ENCODE measurements around the gene GPLD1.

The GPLD1 gene

DNA sequence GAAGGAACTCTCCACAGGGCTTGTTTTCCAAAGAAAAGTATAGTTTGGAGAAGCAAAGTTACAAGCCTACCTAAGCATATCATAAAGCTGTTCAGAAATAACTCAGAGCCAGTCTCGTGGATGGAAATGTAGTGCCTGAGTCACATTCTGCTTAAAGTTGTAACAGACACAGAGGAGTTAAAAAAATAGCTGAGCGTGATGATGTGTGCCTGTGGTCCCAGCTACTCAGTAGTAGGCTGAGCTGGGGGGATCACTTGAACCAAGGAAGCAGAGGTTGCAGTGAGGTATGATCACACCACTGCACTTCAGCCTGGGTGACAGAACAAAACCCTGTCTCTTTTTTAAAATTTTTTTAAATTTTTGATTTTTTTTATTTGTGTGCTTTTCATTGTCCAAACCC lies 12.0 kb upstream of the GPLD1 start:
- H3K9me3 ChIP-seq (ENCODE audit: control insufficient read depth, low read length), result no peaks in the 10 kb centered on the region
- H3K9ac ChIP-seq, result no peak overlapping the region
- H3K4me3 ChIP-seq (ENCODE audit: low read depth, low read length), result no peak overlapping the region
- H3K4me2 ChIP-seq (ENCODE audit: low read length), result no peak overlapping the region
- TF ChIP-seq, protein P1, sequence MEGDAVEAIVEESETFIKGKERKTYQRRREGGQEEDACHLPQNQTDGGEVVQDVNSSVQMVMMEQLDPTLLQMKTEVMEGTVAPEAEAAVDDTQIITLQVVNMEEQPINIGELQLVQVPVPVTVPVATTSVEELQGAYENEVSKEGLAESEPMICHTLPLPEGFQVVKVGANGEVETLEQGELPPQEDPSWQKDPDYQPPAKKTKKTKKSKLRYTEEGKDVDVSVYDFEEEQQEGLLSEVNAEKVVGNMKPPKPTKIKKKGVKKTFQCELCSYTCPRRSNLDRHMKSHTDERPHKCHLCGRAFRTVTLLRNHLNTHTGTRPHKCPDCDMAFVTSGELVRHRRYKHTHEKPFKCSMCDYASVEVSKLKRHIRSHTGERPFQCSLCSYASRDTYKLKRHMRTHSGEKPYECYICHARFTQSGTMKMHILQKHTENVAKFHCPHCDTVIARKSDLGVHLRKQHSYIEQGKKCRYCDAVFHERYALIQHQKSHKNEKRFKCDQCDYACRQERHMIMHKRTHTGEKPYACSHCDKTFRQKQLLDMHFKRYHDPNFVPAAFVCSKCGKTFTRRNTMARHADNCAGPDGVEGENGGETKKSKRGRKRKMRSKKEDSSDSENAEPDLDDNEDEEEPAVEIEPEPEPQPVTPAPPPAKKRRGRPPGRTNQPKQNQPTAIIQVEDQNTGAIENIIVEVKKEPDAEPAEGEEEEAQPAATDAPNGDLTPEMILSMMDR (IDR thresholded peaks at IDR 0.05), result no peak
- H2AFZ ChIP-seq, result no peak overlapping the region
- H3K4me1 ChIP-seq, result no peaks in the 10 kb centered on the region
- H3K79me2 ChIP-seq, result no peaks in the 10 kb centered on the region
- H3K36me3 ChIP-seq (ENCODE audit: control insufficient read depth, insufficient read depth, low read length), result no peaks in the 10 kb centered on the region
- H3K27ac ChIP-seq, result no peak overlapping the region
- H3K27me3 ChIP-seq (ENCODE audit: control insufficient read depth, insufficient read depth, low read length), result no peaks in the 10 kb centered on the region

- Histone ChIP-seq H3K4me3 (ENCODE audit: low read depth, low read length) (no peak overlapping the region), H3K9me3 (ENCODE audit: control insufficient read depth, low read length) (no peaks in the 10 kb centered on the region), H3K36me3 (ENCODE audit: control insufficient read depth, insufficient read depth, low read length) (no peaks in the 10 kb centered on the region), H3K27me3 (ENCODE audit: control insufficient read depth, insufficient read depth, low read length) (no peaks in the 10 kb centered on the region), H3K9ac (no peak overlapping the region), H3K4me2 (ENCODE audit: low read length) (no peak overlapping the region), H2AFZ (no peak overlapping the region), H3K27ac (no peak overlapping the region), H3K4me1 (no peaks in the 10 kb centered on the region), H3K79me2 (no peaks in the 10 kb centered on the region)
- TF ChIP-seq, protein P1 (IDR thresholded peaks at IDR 0.05), result no peak
Observed at GRCh38 chr6:24500683-24501082, 11.3 kb upstream of the GPLD1 start.

- Histone ChIP-seq H3K4me1 (no peaks in the 10 kb centered on the region), H3K9me3 (ENCODE audit: control insufficient read depth, low read length) (no peaks in the 10 kb centered on the region), H3K27ac (no peak overlapping the region), H3K4me3 (ENCODE audit: low read depth, low read length) (no peak overlapping the region), H3K27me3 (ENCODE audit: control insufficient read depth, insufficient read depth, low read length) (no peaks in the 10 kb centered on the region), H3K4me2 (ENCODE audit: low read length) (no peak overlapping the region), H3K79me2 (no peaks in the 10 kb centered on the region), H2AFZ (no peak overlapping the region), H3K9ac (no peak overlapping the region), H3K36me3 (ENCODE audit: control insufficient read depth, insufficient read depth, low read length) (no peaks in the 10 kb centered on the region)
- TF ChIP-seq, protein P1 (IDR thresholded peaks at IDR 0.05), result no peak
Observed at GRCh38 chr6:24497254-24497970, 8.0 kb upstream of the GPLD1 start.

DNA sequence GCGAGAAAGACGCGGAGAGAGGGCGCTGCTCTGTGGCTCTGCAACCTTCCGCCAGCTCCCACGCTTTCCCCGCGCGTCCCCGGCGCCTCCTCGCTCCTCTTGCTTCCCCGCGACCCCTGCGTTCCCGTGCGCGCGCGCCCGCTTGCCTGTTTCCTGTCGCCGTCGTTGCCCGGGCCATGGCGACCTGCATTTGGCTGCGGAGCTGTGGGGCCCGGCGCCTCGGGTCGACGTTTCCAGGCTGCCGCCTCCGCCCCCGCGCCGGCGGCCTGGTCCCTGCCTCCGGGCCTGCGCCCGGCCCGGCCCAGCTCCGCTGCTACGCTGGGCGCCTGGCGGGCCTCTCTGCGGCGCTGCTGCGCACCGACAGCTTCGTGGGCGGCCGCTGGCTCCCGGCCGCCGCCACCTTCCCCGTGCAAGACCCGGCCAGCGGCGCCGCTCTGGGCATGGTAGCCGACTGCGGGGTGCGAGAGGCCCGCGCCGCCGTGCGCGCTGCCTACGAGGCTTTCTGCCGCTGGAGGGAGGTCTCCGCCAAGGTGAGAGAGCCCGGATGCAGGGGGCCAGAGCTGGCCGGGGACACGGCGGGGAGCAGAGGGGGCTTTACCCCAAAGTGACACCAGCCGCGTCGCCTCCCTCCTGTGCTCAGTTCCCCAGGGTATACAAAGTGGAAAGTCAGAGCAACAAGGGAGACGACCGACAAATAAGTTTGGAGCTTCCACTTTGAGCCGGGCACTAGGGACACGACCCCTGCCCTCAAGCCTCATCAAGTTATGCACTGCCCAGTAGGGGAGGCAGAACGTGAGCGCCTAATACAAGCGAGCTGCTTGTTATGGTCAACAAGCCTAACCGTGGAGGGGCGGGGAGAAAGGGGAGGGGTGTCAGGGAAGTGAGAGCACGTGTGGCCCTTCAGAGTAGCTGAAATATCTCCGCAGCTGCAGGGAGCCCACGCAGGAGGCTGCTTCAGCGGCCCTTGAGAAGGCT lies 5.7 kb upstream of the GPLD1 start, which contains the start of gene ALDH5A1:
TSS of gene ALDH5A1 (plus strand) at position 149 of the 975 bp plus-strand sequence. CDS start at position 177, 28 bp downstream.
- Histone ChIP-seq H3K4me2 (ENCODE audit: low read length) (peak within 1 kb of the TSS; percentile 94), H3K4me3 (ENCODE audit: low read depth, low read length) (peak within 1 kb of the TSS; percentile 69), H3K36me3 (ENCODE audit: control insufficient read depth, insufficient read depth, low read length) (no peaks in the 10 kb centered on the region), H2AFZ (peak within 1 kb of the TSS; percentile 83), H3K79me2 (no peaks in the 10 kb centered on the region), H3K9ac (no peak within 1 kb of the TSS), H3K27ac (peak within 1 kb of the TSS; percentile 59), H3K4me1 (no peaks in the 10 kb centered on the region), H3K27me3 (ENCODE audit: control insufficient read depth, insufficient read depth, low read length) (no peaks in the 10 kb centered on the region), H3K9me3 (ENCODE audit: control insufficient read depth, low read length) (no peaks in the 10 kb centered on the region)
- TF ChIP-seq, protein P1 (IDR thresholded peaks at IDR 0.05), result peak; percentile 13

Data from parathyroid adenoma (tissue), 2 donors.